Parathyroid adenoma (tissue), 2 donors: ENCODE results near the gene PPP1CC.
"Not testable (repeated sequence)": the region's sequence is repeated elsewhere in the genome, so short reads cannot be mapped to it uniquely, and the experiment has no call there.

Source experiments
- H2AFZ ChIP-seq: fragments of 300-600 bp; sonication (generic); one replicate; pipeline ENCODE4 v1.7.0; 2017; ENCODE audit warnings: antibody characterized with exemption, mild to moderate bottlenecking
- H3K27ac ChIP-seq: fragments of 300-600 bp; sonication (generic); one replicate; pipeline ENCODE4 v1.7.0; 2017
- H3K27me3 ChIP-seq: fragments of 300-600 bp; sonication (generic); one replicate; pipeline ENCODE4 v1.7.0; 2017; ENCODE audit warnings: low read length; ENCODE audit not compliant: control insufficient read depth, insufficient read depth
- H3K36me3 ChIP-seq: fragments of 300-600 bp; sonication (generic); one replicate; pipeline ENCODE4 v1.7.0; 2017; ENCODE audit warnings: low read length; ENCODE audit not compliant: control insufficient read depth, insufficient read depth
- H3K4me1 ChIP-seq: fragments of 300-600 bp; sonication (generic); one replicate; pipeline ENCODE4 v1.7.0; 2017; ENCODE audit warnings: control low read depth
- H3K4me2 ChIP-seq: fragments of 300-600 bp; sonication (generic); one replicate; pipeline ENCODE4 v1.7.0; 2017; ENCODE audit warnings: low read length
- H3K4me3 ChIP-seq: fragments of 300-600 bp; sonication (generic); one replicate; pipeline ENCODE4 v1.7.0; 2017; ENCODE audit warnings: low read depth, low read length
- H3K79me2 ChIP-seq: fragments of 300-600 bp; sonication (generic); one replicate; pipeline ENCODE4 v1.7.0; 2017; ENCODE audit warnings: control low read depth
- H3K9ac ChIP-seq: fragments of 300-600 bp; sonication (generic); one replicate; pipeline ENCODE4 v1.7.0; 2017; ENCODE audit warnings: mild to moderate bottlenecking
- H3K9me3 ChIP-seq: fragments of 300-600 bp; sonication (generic); one replicate; pipeline ENCODE4 v1.7.0; 2017; ENCODE audit warnings: low read length; ENCODE audit not compliant: control insufficient read depth
- TF ChIP-seq, protein P1 (sequence below): fragments of 300-600 bp; sonication (generic); IDR thresholded peaks from one replicate; pipeline ENCODE4 v1.7.0; 2017; ENCODE audit warnings: antibody characterized with exemption, mild to moderate bottlenecking
- donor health status: primary hyperparathyroidism.

The PPP1CC gene

DNA sequence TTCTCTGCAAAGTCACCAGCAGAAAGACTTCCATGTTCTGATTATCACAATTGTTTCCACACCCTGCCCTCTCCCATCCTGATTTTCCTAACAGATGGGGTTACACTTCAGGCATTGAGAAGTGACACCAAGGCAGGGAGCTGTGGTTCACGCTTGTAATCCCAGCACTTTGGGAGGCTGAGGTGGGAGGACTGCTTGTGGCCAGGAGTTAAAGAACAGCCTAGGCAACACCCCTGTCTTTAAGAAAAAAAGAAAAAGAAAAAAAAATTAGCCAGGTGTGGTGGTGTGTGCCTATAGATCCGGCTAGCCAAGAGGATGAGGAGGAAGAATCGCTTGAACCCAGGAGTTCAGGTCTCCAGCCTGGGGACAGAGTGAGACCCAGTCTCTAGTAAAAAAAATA is 5.2 kb downstream of the PPP1CC start:
- H3K27ac ChIP-seq: no peak overlapping the region
- peaks cover 24% of the 10 kb centered on the region for H3K4me1 ChIP-seq
- no peaks in the 10 kb centered on the region for H3K27me3 ChIP-seq
- no peak overlapping the region for H3K9ac ChIP-seq
- H3K36me3 ChIP-seq: no peaks in the 10 kb centered on the region
- TF ChIP-seq, protein P1, sequence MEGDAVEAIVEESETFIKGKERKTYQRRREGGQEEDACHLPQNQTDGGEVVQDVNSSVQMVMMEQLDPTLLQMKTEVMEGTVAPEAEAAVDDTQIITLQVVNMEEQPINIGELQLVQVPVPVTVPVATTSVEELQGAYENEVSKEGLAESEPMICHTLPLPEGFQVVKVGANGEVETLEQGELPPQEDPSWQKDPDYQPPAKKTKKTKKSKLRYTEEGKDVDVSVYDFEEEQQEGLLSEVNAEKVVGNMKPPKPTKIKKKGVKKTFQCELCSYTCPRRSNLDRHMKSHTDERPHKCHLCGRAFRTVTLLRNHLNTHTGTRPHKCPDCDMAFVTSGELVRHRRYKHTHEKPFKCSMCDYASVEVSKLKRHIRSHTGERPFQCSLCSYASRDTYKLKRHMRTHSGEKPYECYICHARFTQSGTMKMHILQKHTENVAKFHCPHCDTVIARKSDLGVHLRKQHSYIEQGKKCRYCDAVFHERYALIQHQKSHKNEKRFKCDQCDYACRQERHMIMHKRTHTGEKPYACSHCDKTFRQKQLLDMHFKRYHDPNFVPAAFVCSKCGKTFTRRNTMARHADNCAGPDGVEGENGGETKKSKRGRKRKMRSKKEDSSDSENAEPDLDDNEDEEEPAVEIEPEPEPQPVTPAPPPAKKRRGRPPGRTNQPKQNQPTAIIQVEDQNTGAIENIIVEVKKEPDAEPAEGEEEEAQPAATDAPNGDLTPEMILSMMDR: no peak
- no peaks in the 10 kb centered on the region for H3K9me3 ChIP-seq
- no peak overlapping the region for H2AFZ ChIP-seq
- H3K4me3 ChIP-seq: no peak overlapping the region
- H3K79me2 ChIP-seq: peaks cover 48% of the 10 kb centered on the region
- no peak overlapping the region for H3K4me2 ChIP-seq

GRCh38 chr12:110737016-110737415 is 5.7 kb downstream of the PPP1CC start:
- Histone ChIP-seq H3K4me1 (peaks cover 29% of the 10 kb centered on the region), H3K79me2 (peaks cover 48% of the 10 kb centered on the region)
- H3K9me3 ChIP-seq: not testable (repeated sequence)

DNA sequence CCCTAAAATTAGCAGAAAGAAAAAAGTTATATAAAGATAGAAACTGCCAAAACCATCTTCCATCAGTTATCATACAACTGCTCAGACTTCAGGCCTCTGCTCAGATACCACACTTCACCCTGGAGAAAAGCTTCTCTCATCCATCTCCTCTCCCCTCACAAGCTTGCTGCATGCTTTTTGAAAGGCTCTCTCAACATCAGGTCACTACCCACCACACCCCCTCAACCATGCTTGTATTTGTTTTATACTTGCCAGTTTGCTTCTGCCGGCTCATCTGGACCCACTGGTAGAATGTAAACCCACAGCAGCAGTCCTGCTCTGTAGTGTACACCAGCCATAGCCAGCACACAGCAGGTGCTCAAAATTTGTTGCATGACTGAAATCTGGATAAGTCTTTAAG is 8.8 kb downstream of the PPP1CC start:
- TF ChIP-seq, protein P1: no peak
- no peak overlapping the region for H3K9ac ChIP-seq
- peaks cover 39% of the 10 kb centered on the region for H3K79me2 ChIP-seq
- H3K4me1 ChIP-seq: peaks cover 45% of the 10 kb centered on the region
- H3K9me3 ChIP-seq: no peaks in the 10 kb centered on the region
- peak overlapping the region; percentile 55 for H3K27ac ChIP-seq
- H3K27me3 ChIP-seq: no peaks in the 10 kb centered on the region
- no peak overlapping the region for H2AFZ ChIP-seq
- no peaks in the 10 kb centered on the region for H3K36me3 ChIP-seq
- peak overlapping the region; percentile 56 for H3K4me2 ChIP-seq
- no peak overlapping the region for H3K4me3 ChIP-seq

More at GRCh38 chr12:110737016-110737415, 5.7 kb downstream of the PPP1CC start:
- not testable (repeated sequence) for H3K4me2 ChIP-seq, H3K36me3 ChIP-seq, H3K9ac ChIP-seq, H3K27ac ChIP-seq, H3K27me3 ChIP-seq, H3K4me3 ChIP-seq, H2AFZ ChIP-seq

DNA sequence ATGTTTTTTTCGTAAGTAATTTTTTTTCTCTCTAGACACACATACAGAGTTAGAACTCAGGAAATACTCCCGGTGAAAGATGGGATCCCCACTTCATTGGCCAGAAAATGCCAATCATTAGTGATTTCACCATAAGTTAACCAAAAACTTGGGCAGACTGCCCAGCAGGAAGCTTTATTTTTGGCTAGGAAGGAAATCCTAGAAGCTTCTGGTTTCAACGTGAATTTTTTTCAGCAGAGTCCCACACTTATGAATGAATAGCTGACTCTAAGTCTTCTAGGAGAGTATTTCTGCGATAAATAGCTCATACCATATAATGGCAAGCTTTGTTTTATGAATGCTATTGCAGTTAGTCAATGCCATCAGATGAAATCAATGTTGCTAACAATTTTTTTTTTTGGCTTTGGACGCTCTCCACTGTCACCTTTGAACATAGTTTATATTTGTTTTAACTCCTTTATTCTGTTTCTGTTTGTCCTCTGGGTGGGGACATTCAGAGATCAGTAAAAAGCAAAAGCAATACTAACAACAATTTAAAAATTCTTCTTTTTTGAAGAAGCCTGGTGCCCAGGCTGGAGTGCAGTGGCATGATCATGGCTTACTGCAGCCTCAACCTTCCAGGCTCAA is 9.5 kb downstream of the PPP1CC start:
- Histone ChIP-seq H3K4me1 (peaks cover 44% of the 10 kb centered on the region), H3K36me3 (no peaks in the 10 kb centered on the region), H3K9me3 (no peaks in the 10 kb centered on the region), H3K4me2 (peak overlapping the region; percentile 56), H3K27me3 (no peaks in the 10 kb centered on the region), H3K4me3 (peak overlapping the region; percentile 45), H2AFZ (no peak overlapping the region), H3K9ac (no peak overlapping the region), H3K79me2 (peaks cover 38% of the 10 kb centered on the region), H3K27ac (peak overlapping the region; percentile 55)
- TF ChIP-seq, protein P1: no peak

DNA sequence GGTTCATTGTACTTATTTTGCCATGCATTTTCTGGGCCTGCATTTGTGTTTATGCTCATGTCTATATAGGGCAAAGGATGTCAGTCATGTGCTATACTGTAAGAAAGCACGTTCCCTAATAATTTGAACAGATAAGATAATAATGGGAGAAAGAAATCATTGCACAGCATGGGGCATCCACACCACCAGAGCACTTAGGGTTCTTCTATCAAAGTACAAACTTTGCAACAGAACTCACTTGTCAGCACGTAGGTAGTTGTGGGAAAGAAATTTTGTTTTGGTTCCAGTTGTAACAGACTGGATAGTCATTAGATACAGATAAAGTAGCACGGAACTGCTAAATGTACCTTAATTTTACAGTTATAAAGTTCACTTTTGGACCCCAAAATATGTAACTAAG is 10.1 kb downstream of the PPP1CC start:
- H3K4me2 ChIP-seq: peak overlapping the region; percentile 67
- H3K27me3 ChIP-seq: no peaks in the 10 kb centered on the region
- TF ChIP-seq, protein P1: no peak
- H3K36me3 ChIP-seq: no peaks in the 10 kb centered on the region
- H3K79me2 ChIP-seq: peaks cover 32% of the 10 kb centered on the region
- no peak overlapping the region for H3K9ac ChIP-seq
- peak overlapping the region; percentile 55 for H3K27ac ChIP-seq
- H3K4me3 ChIP-seq: peak overlapping the region; percentile 45
- no peak overlapping the region for H2AFZ ChIP-seq
- no peaks in the 10 kb centered on the region for H3K9me3 ChIP-seq
- H3K4me1 ChIP-seq: peaks cover 44% of the 10 kb centered on the region
